Measurements from ENCODE around the gene NRP1.

DNA sequence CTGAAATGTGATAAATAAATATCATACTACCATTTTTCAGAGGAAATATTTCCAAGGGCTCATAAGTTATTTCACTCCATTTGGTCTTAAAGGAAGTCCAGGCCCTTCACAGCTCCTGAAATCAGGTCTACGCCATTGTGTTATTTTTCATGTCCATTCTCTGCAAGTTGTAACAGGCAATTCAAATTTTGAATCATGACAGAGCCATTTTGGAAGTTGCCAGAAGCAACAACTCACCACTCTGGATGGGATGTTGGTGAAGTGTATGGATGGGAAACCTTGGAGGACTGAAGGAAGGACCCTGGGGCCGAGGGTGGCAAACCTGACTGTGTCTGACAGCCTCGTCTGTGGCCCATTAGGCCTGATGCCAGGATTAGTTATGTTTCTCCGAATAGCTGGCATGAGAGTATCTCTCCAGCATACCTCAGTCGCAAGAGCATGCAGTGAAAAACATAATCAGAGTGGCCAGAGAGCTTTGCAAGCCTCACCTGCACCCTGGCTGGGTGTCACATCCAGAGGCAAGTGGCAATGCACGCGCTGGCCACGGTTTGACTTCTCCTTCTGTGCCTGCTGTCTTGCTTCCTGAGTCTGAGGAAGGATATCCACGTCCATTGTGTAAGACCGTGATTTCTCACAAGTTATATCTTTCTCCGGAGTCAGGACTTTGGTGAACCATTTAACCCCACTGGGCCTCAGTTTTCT, 87.1 kb downstream of the NRP1 start:
- no peak for TF ChIP-seq POLR2A (IDR thresholded peaks at IDR 0.05)
- TF ChIP-seq, protein P1, sequence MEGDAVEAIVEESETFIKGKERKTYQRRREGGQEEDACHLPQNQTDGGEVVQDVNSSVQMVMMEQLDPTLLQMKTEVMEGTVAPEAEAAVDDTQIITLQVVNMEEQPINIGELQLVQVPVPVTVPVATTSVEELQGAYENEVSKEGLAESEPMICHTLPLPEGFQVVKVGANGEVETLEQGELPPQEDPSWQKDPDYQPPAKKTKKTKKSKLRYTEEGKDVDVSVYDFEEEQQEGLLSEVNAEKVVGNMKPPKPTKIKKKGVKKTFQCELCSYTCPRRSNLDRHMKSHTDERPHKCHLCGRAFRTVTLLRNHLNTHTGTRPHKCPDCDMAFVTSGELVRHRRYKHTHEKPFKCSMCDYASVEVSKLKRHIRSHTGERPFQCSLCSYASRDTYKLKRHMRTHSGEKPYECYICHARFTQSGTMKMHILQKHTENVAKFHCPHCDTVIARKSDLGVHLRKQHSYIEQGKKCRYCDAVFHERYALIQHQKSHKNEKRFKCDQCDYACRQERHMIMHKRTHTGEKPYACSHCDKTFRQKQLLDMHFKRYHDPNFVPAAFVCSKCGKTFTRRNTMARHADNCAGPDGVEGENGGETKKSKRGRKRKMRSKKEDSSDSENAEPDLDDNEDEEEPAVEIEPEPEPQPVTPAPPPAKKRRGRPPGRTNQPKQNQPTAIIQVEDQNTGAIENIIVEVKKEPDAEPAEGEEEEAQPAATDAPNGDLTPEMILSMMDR (IDR thresholded peaks at IDR 0.05): no peak
- TF ChIP-seq POLR2AphosphoS5 (IDR thresholded peaks at IDR 0.05): no peak
